ENCODE data around the gene PRDM15. TPM values are rescaled to one million over a fixed set of nuclear protein-coding genes. Genes with fewer than 3 reads are reported as not detected.
A peak's percentile ranks its signal among the peaks of the same experiment; 100 is the strongest.

The PRDM15 gene
- total and polyA plus RNA-seq, 2 experiments from 2014 or later: 3.0 to 10.6 TPM

DNA sequence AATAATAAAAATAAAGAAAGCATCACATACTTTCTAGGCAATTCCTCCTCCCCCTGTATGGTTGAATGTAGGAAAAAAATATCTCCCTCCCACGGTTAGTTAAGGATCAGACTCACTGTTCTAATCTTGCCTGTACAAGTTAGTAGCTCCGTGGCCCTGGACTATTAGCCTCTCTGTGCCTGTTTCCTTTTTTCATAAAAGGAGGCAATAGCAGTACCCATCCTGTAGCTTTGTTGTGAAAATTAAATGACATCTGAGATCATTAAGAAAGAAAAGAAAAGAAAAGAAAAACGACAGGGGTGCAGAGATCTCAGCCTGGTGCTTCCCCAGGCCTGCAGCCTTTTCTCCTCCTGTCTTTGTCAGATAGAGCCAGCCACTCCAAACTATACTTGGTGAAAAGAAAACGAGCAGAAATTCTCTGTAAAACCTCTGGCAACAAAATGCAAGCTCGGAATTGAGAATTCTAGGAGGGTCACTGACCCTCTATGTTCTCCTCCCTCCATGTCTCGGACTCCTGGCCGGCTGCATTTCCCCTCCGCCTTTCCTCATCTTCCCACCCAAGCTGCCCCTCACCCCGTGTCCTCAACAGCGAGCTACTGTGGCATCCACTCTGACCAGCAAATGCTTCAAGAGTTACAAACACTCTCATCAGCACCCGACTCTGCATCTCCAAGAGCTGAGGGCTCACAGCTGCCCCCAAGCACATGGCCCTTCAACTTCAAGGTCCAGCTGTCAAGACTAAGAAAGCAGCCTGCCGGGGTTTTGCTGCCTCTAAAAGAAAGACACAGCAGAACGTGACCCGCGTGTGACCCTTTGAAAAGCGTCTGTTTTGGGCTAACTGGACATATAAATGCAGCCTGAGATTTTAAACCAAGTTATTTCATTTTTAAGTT, 125.9 kb downstream of the PRDM15 start (continued):
- TF ChIP-seq, protein P1, sequence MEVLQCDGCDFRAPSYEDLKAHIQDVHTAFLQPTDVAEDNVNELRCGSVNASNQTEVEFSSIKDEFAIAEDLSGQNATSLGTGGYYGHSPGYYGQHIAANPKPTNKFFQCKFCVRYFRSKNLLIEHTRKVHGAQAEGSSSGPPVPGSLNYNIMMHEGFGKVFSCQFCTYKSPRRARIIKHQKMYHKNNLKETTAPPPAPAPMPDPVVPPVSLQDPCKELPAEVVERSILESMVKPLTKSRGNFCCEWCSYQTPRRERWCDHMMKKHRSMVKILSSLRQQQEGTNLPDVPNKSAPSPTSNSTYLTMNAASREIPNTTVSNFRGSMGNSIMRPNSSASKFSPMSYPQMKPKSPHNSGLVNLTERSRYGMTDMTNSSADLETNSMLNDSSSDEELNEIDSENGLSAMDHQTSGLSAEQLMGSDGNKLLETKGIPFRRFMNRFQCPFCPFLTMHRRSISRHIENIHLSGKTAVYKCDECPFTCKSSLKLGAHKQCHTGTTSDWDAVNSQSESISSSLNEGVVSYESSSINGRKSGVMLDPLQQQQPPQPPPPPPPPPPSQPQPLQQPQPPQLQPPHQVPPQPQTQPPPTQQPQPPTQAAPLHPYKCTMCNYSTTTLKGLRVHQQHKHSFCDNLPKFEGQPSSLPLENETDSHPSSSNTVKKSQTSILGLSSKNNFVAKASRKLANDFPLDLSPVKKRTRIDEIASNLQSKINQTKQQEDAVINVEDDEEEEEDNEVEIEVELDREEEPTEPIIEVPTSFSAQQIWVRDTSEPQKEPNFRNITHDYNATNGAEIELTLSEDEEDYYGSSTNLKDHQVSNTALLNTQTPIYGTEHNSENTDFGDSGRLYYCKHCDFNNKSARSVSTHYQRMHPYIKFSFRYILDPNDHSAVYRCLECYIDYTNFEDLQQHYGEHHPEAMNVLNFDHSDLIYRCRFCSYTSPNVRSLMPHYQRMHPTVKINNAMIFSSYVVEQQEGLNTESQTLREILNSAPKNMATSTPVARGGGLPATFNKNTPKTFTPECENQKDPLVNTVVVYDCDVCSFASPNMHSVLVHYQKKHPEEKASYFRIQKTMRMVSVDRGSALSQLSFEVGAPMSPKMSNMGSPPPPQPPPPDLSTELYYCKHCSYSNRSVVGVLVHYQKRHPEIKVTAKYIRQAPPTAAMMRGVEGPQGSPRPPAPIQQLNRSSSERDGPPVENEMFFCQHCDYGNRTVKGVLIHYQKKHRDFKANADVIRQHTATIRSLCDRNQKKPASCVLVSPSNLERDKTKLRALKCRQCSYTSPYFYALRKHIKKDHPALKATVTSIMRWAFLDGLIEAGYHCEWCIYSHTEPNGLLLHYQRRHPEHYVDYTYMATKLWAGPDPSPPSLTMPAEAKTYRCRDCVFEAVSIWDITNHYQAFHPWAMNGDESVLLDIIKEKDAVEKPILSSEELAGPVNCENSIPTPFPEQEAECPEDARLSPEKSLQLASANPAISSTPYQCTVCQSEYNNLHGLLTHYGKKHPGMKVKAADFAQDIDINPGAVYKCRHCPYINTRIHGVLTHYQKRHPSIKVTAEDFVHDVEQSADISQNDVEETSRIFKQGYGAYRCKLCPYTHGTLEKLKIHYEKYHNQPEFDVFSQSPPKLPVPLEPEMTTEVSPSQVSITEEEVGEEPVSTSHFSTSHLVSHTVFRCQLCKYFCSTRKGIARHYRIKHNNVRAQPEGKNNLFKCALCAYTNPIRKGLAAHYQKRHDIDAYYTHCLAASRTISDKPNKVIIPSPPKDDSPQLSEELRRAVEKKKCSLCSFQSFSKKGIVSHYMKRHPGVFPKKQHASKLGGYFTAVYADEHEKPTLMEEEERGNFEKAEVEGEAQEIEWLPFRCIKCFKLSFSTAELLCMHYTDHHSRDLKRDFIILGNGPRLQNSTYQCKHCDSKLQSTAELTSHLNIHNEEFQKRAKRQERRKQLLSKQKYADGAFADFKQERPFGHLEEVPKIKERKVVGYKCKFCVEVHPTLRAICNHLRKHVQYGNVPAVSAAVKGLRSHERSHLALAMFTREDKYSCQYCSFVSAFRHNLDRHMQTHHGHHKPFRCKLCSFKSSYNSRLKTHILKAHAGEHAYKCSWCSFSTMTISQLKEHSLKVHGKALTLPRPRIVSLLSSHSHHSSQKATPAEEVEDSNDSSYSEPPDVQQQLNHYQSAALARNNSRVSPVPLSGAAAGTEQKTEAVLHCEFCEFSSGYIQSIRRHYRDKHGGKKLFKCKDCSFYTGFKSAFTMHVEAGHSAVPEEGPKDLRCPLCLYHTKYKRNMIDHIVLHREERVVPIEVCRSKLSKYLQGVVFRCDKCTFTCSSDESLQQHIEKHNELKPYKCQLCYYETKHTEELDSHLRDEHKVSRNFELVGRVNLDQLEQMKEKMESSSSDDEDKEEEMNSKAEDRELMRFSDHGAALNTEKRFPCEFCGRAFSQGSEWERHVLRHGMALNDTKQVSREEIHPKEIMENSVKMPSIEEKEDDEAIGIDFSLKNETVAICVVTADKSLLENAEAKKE (CRISPR knock-in tag; IDR thresholded peaks at IDR 0.05): no peak
- no peak for TF ChIP-seq ZNF331 (CRISPR knock-in tag; IDR thresholded peaks at IDR 0.05; ENCODE audit: low read depth)
- TF ChIP-seq JUNB (IDR thresholded peaks at IDR 0.05; ENCODE audit: unreplicated experiment): no peak

DNA sequence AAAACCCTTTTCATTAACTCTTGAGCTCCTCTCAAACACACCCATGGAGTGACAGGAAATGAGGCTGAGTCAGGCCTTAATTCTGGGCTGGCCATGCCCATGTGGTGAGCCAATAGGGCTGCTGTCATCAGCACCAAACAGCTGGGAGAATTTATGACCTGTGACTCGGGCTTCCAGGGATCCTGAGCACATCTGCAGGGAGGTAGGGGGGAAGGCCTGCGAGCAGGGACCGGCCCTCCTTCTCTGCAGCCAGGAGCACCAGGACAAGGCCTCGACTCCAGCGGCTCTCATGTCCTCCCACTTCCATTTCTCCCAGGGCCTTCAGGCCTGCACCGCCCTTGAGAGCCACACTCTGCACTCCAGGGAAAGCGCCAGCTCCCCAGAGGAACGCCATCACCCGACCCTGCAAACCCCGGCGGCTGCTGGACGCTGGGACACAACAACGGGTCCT, 126.9 kb downstream of the PRDM15 start:
- DNase-seq (ENCODE audit: low spot score) (no peak), ATAC-seq (no peak)
- Histone ChIP-seq H3K4me1 (ENCODE audit: insufficient read depth) (peaks cover 28% of the 10 kb centered on the region), H2AFZ (no peak overlapping the region), H3K79me2 (replicated peaks; ENCODE audit: insufficient read depth) (peaks cover 11% of the 10 kb centered on the region), H3K9me2 (ENCODE audit: insufficient read depth) (no peaks in the 10 kb centered on the region), H3K27me3 (ENCODE audit: insufficient read depth) (no peaks in the 10 kb centered on the region), H3K4me3 (no peak overlapping the region), H3K4me2 (peak overlapping the region; percentile 51; the same call in 1 of the 2 replicates), H3K36me3 (ENCODE audit: insufficient read depth) (no peaks in the 10 kb centered on the region), H3F3A (replicated peaks; ENCODE audit: low read depth) (0 out of 2 replicates have a peak, but pooled peaks cover 3% of the 10 kb centered on the region), H3K27ac (ENCODE audit: low read depth) (no peak overlapping the region), H4K20me1 (replicated peaks; ENCODE audit: insufficient read depth) (peaks cover 11% of the 10 kb centered on the region)
- Mint-ChIP-seq H3K9me3 (no peaks in the 10 kb centered on the region), H3K4me1 (peaks cover 50% of the 10 kb centered on the region), H3K36me3 (ENCODE audit: low read depth) (peaks cover 23% of the 10 kb centered on the region), H3K27me3 (ENCODE audit: insufficient read depth, low read depth, poor library complexity) (peaks cover 18% of the 10 kb centered on the region), H3K4me3 (no peak overlapping the region), H3K27ac (no peak overlapping the region)
- no peak for TF ChIP-seq ZNF114 (CRISPR knock-in tag; IDR thresholded peaks at IDR 0.05)
- TF ChIP-seq, protein P1 (CRISPR knock-in tag; IDR thresholded peaks at IDR 0.05): no peak
- no peak for TF ChIP-seq NANOG (IDR thresholded peaks at IDR 0.05; ENCODE audit: borderline replicate concordance)

Data from GM23338 (cell line).